Measurements from ENCODE around the gene ZAR1. TPM values are rescaled to one million over a fixed set of nuclear protein-coding genes. Genes with fewer than 3 reads are reported as not detected.
"Not testable (repeated sequence)": the region's sequence is repeated elsewhere in the genome, so short reads cannot be mapped to it uniquely, and the experiment has no call there.

Gene ZAR1, protein sequence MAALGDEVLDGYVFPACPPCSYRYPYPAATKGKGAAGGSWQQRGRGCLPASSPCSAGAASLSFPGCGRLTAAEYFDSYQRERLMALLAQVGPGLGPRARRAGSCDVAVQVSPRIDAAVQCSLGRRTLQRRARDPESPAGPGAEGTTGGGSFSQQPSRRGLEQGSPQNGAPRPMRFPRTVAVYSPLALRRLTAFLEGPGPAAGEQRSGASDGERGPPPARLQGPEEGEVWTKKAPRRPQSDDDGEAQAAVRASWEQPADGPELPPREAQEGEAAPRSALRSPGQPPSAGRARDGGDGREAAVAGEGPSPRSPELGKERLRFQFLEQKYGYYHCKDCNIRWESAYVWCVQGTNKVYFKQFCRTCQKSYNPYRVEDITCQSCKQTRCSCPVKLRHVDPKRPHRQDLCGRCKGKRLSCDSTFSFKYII
- total RNA-seq (ENCODE audit: unreplicated experiment) = not detected
- long read RNA-seq = 0 reads

DNA sequence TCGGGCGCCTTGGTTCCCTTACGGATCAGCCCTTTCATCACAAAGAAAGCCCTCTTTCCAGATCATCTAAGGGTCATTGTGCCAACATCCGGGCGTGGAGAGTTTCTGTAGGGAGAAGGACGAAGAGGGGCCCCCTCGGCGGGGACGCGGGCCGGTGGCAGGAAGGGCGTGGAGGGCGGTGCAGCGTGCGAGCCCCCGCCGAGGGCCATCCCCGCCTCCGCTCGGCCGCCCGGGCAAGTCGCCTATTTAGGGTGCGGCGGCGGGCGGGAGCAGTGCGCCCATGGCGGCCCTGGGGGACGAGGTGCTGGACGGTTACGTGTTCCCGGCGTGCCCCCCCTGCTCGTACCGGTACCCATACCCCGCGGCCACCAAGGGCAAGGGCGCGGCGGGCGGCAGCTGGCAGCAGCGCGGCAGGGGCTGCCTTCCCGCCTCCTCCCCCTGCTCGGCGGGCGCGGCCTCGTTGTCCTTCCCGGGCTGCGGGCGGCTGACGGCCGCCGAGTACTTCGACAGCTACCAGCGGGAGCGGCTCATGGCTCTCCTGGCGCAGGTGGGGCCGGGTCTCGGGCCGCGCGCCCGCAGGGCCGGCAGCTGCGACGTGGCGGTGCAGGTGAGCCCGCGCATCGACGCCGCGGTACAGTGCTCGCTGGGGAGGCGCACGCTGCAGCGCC is at the start of gene ZAR1:
Gene ZAR1 (plus strand): TSS at position 241 of the 668 bp plus-strand sequence. CDS start 40 bp downstream, at position 281.
- TF ChIP-seq, protein P1, sequence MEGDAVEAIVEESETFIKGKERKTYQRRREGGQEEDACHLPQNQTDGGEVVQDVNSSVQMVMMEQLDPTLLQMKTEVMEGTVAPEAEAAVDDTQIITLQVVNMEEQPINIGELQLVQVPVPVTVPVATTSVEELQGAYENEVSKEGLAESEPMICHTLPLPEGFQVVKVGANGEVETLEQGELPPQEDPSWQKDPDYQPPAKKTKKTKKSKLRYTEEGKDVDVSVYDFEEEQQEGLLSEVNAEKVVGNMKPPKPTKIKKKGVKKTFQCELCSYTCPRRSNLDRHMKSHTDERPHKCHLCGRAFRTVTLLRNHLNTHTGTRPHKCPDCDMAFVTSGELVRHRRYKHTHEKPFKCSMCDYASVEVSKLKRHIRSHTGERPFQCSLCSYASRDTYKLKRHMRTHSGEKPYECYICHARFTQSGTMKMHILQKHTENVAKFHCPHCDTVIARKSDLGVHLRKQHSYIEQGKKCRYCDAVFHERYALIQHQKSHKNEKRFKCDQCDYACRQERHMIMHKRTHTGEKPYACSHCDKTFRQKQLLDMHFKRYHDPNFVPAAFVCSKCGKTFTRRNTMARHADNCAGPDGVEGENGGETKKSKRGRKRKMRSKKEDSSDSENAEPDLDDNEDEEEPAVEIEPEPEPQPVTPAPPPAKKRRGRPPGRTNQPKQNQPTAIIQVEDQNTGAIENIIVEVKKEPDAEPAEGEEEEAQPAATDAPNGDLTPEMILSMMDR (IDR thresholded peaks at IDR 0.05; ENCODE audit: unreplicated experiment) = no peak
- Mint-ChIP-seq H3K4me1 (ENCODE audit: unreplicated experiment) (no peaks in the 10 kb centered on the region), H3K36me3 (ENCODE audit: low read depth, unreplicated experiment) (peaks cover 5% of the 10 kb centered on the region), H3K27me3 (ENCODE audit: unreplicated experiment) (peaks cover 28% of the 10 kb centered on the region), H3K9me3 (ENCODE audit: unreplicated experiment) (no peaks in the 10 kb centered on the region), H3K4me3 (ENCODE audit: unreplicated experiment) (peak within 1 kb of the TSS; percentile 42), H3K27ac (ENCODE audit: unreplicated experiment) (no peak within 1 kb of the TSS)
- no peak for DNase-seq (ENCODE audit: low spot score)

DNA sequence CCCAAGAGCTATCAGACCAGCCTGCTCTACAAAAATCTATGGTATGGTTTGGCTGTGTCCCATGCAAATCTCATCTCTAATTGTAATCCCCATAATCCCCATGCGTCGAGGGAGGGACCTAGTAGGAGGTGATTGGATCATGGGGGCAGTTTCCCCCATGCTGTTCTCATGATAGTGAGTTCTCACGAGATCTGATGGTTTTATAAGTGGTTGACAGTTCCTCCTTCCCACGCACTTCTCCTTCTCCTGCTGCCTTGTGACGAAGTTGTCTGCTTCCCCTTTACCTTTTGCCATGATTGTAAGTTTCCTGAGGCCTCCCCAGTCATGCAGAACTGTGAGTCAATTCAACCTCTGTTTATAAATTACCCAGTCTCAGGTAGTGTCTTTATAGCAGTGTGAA is 49.1 kb upstream of the ZAR1 start:
- H3K27me3 Mint-ChIP-seq (ENCODE audit: unreplicated experiment); H3K36me3 Mint-ChIP-seq (ENCODE audit: low read depth, unreplicated experiment); H3K4me3 Mint-ChIP-seq (ENCODE audit: unreplicated experiment); H3K9me3 Mint-ChIP-seq (ENCODE audit: unreplicated experiment); DNase-seq (ENCODE audit: low spot score); H3K27ac Mint-ChIP-seq (ENCODE audit: unreplicated experiment): not testable (repeated sequence)
- peaks cover 10% of the 10 kb centered on the region for H3K4me1 Mint-ChIP-seq (ENCODE audit: unreplicated experiment)

DNA sequence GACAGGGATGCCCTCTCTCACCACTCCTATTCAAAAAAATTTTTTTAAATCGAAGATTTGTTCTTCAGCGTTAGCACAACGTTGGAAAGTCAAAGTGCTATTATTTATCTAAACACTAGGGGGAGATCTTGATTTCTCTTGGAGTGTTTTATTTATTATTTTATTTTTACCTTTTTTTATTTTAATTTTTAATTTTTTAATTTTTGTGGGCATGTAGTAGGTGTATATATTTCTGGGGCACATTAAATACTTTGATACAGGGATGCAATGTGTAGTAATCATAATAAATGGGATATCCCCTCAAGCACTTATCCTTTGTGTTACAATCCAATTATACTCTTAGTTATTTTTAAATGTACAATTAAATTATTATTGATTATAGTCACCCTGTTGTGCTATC is 44.3 kb upstream of the ZAR1 start:
- no peaks in the 10 kb centered on the region for H3K27me3 Mint-ChIP-seq (ENCODE audit: unreplicated experiment)
- H3K4me3 Mint-ChIP-seq (ENCODE audit: unreplicated experiment) = no peak overlapping the region
- H3K36me3 Mint-ChIP-seq (ENCODE audit: low read depth, unreplicated experiment) = no peaks in the 10 kb centered on the region
- H3K4me1 Mint-ChIP-seq (ENCODE audit: unreplicated experiment) = no peaks in the 10 kb centered on the region
- no peaks in the 10 kb centered on the region for H3K9me3 Mint-ChIP-seq (ENCODE audit: unreplicated experiment)
- TF ChIP-seq, protein P1 (IDR thresholded peaks at IDR 0.05; ENCODE audit: unreplicated experiment) = peak; percentile 91
- no peak for DNase-seq (ENCODE audit: low spot score)
- no peak overlapping the region for H3K27ac Mint-ChIP-seq (ENCODE audit: unreplicated experiment)

DNA sequence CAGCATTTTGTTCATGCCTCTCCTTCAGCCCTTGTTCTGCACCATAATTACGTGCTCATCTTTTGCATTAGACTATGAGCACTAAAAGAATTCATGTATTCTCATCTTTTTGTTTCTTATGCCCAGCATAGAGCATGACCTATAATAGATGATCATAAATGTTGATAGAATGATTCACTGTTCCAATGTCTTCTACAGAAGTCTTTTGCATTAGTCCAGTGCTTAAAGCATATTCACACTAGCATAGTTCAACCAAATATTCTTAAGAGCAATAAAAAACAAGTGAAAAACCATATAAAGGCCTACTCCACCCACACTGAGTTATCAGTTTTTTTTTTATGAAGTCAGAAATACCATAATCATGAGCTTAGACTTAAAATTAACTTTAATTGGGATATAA is 43.4 kb upstream of the ZAR1 start:
- TF ChIP-seq, protein P1 (IDR thresholded peaks at IDR 0.05; ENCODE audit: unreplicated experiment) = no peak
- Mint-ChIP-seq H3K27me3 (ENCODE audit: unreplicated experiment) (no peaks in the 10 kb centered on the region), H3K27ac (ENCODE audit: unreplicated experiment) (no peak overlapping the region), H3K4me1 (ENCODE audit: unreplicated experiment) (no peaks in the 10 kb centered on the region), H3K36me3 (ENCODE audit: low read depth, unreplicated experiment) (no peaks in the 10 kb centered on the region), H3K9me3 (ENCODE audit: unreplicated experiment) (no peaks in the 10 kb centered on the region), H3K4me3 (ENCODE audit: unreplicated experiment) (no peak overlapping the region)
- no peak for DNase-seq (ENCODE audit: low spot score)

DNA sequence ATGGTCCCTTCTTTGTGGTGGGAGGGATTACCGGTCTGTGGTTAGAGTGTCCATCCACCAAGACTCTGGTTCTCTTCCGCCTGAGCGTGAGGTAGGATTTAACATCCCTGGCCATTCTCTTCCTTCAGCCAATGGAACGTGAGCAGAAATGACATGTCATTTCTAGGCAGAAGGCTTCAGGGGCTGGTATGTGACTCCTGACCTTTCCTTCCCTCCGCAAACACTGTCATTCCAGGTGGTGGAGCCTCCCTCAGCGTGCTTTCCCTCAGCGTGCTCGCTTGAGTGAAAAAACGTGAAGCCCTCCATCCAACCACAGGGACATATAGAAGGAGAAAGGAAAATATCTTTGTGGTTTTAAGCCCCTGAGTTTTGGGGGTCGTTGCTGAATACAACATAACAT is 40.9 kb upstream of the ZAR1 start:
- H3K4me3 Mint-ChIP-seq (ENCODE audit: unreplicated experiment) = no peak overlapping the region
- H3K27ac Mint-ChIP-seq (ENCODE audit: unreplicated experiment) = no peak overlapping the region
- H3K27me3 Mint-ChIP-seq (ENCODE audit: unreplicated experiment) = peaks cover 2% of the 10 kb centered on the region
- TF ChIP-seq, protein P1 (IDR thresholded peaks at IDR 0.05; ENCODE audit: unreplicated experiment) = no peak
- DNase-seq (ENCODE audit: low spot score) = no peak
- H3K4me1 Mint-ChIP-seq (ENCODE audit: unreplicated experiment) = no peaks in the 10 kb centered on the region
- no peaks in the 10 kb centered on the region for H3K36me3 Mint-ChIP-seq (ENCODE audit: low read depth, unreplicated experiment)
- H3K9me3 Mint-ChIP-seq (ENCODE audit: unreplicated experiment) = no peaks in the 10 kb centered on the region

Measured in endothelial cell (in vitro differentiated cells).